Right atrium auricular region (tissue), 2 donors: ENCODE data around the gene PANK4. TPM values are rescaled to one million over a fixed set of nuclear protein-coding genes. Genes with fewer than 3 reads are reported as not detected.

ENCODE experiments used
- DNase-seq: peaks from one replicate; pipeline ENCODE4 v3.0.0-alpha.2; 2019; ENCODE audit warnings: low spot score
- H3K27ac ChIP-seq, 2 donors: fragments of 200-600 bp; sonication (generic); 1 replicate in 1 of 2; 2 replicates in 1 of 2; pipeline ENCODE4 v1.5.1; 2016 to 2019
- H3K27me3 ChIP-seq, 2 donors: fragments of 200-600 bp; sonication (generic); one replicate each; pipeline versions ENCODE4 v1.5.1 to v1.6.0; 2017 to 2019
- H3K36me3 ChIP-seq: fragments of 200-600 bp; sonication (generic); one replicate; pipeline ENCODE4 v1.5.1; 2016
- H3K4me1 ChIP-seq, 2 donors: fragments of 200-600 bp; sonication (generic); one replicate each; pipeline versions ENCODE4 v1.5.1 to v1.6.0; 2017 to 2019
- H3K4me3 ChIP-seq, 2 donors: fragments of 200-600 bp; sonication (generic); 1 replicate in 1 of 2; 2 replicates in 1 of 2; pipeline ENCODE4 v1.5.1; 2017 to 2019; ENCODE audit warnings: mild to moderate bottlenecking in 1 of 2, moderate library complexity in 1 of 2
- H3K9me3 ChIP-seq, 2 donors: fragments of 200-600 bp; sonication (generic); one replicate each; pipeline ENCODE4 v1.5.1; 2019
- CTCF ChIP-seq, 2 donors: fragments of 200-600 bp; sonication (generic); IDR thresholded peaks; one replicate each; pipeline ENCODE4 v1.5.1; 2019; ENCODE audit warnings: antibody characterized with exemption in 2 of 2
- total RNA-seq, 2 donors: library from RNA; depleted of rRNA; stranded (reverse); fragments of >200 nt; gene quantifications; one replicate each; pipeline ENCODE4 v1.1.0, GENCODE V29; 2016

The PANK4 gene
- total RNA-seq, 2 donors from 2014 or later: 27.0 to 41.5 TPM

- no peaks in the 10 kb centered on the region for H3K27me3 ChIP-seq
These were observed 6.2 kb upstream of the PANK4 start for GRCh38 chr1:2532485-2533160.

GRCh38 chr1:2530513-2531361 is 4.3 kb upstream of the PANK4 start:
- Histone ChIP-seq H3K36me3 (no peaks in the 10 kb centered on the region), H3K4me3 (peak overlapping the region; percentile 19 to 46), H3K4me1 (peaks cover 0 to 56% of the 10 kb centered on the region in 2 donors), H3K27me3 (no peaks in the 10 kb centered on the region), H3K27ac (no peak overlapping the region), H3K9me3 (no peaks in the 10 kb centered on the region)
- no peak for DNase-seq
- TF ChIP-seq CTCF (IDR thresholded peaks at IDR 0.05): no peak

More at GRCh38 chr1:2532485-2533160, 6.2 kb upstream of the PANK4 start:
- no peak for TF ChIP-seq CTCF (IDR thresholded peaks at IDR 0.05)
- DNase-seq: no peak
- Histone ChIP-seq H3K4me3 (no peak overlapping the region), H3K4me1 (peaks cover 0 to 43% of the 10 kb centered on the region in 2 donors), H3K9me3 (no peaks in the 10 kb centered on the region), H3K36me3 (no peaks in the 10 kb centered on the region), H3K27ac (no peak overlapping the region)

DNA sequence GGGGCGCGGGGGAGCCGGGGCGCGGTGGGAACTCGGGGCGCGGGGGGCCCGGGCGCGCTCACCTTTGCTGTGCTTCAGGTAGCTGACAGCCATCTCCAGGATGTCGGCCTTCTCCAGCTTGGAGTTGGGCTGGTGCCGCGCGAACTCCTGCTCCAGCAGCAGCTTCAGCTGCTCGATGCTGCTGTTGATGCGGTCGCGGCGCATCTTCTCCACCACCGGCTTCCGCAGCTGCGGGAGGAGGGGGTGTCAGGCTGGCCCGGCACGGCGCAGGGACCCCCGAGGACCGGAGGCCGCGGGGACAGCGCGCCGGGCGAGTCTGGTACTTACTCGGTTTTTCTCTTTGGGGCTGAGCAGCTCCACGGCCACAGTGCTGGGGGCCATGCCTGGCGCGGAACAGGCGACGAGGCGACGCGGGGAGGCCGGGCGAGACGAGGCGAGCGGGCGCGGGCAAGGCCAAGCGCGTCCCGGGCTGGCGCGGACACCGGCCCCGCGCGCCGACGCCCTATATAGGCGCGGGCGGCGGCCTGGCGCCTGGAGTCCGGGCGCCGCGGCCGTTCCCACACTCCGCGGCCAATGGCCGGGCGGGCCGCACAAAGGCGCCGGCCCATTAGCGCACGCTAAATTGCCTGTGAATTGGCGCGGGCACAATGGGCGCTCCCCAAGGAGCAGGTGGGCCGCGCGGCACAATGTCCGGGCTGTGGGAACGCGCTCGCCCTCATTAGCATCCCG is 3.6 kb upstream of the PANK4 start, which contains the start of gene HES5:
TSS of gene HES5 (minus strand) at position 480 of the 729 bp plus-strand sequence. CDS start at position 381, 99 bp downstream.
- peak within 1 kb of the TSS; percentile 43 to 79 for H3K27ac ChIP-seq
- no peak for TF ChIP-seq CTCF (IDR thresholded peaks at IDR 0.05)
- no peaks in the 10 kb centered on the region for H3K9me3 ChIP-seq
- peak within 1 kb of the TSS; percentile 19 to 46 for H3K4me3 ChIP-seq
- no peaks in the 10 kb centered on the region for H3K36me3 ChIP-seq
- DNase-seq: no peak
- H3K4me1 ChIP-seq: peaks cover 0 to 62% of the 10 kb centered on the region in 2 donors
- H3K27me3 ChIP-seq: no peaks in the 10 kb centered on the region

- Histone ChIP-seq H3K36me3 (no peaks in the 10 kb centered on the region), H3K4me1 (peaks cover 0 to 62% of the 10 kb centered on the region in 2 donors), H3K27me3 (no peaks in the 10 kb centered on the region), H3K4me3 (peak overlapping the region; percentile 19 to 46), H3K9me3 (no peaks in the 10 kb centered on the region), H3K27ac (peak overlapping the region; percentile 43 to 79)
- no peak for DNase-seq
- TF ChIP-seq CTCF (IDR thresholded peaks at IDR 0.05): peak in 1 of 2 donors; percentile 16
These were observed 2.8 kb upstream of the PANK4 start for GRCh38 chr1:2528966-2529783.

DNA sequence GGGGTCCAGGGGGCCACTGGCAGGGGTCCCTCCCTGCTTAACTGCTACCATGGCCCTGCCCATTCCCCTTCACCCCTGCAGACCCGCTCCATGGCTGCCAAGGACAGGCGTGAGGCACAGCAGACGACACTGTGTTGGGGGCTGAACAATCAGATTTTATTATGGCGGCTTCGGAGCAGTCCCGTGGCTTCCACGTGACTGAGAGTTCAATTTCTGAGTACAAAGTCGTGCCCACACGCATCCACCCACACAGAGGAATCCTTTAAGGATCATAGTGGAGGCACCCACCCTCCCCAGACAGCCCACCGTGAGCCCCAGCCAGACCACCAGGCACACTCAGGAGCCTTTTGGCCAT is 2.2 kb upstream of the PANK4 start:
- peak overlapping the region; percentile 79 for H3K27ac ChIP-seq
- no peaks in the 10 kb centered on the region for H3K36me3 ChIP-seq
- H3K4me3 ChIP-seq: peak overlapping the region in 1 of 2 donors; percentile 46
- no peaks in the 10 kb centered on the region for H3K9me3 ChIP-seq
- TF ChIP-seq CTCF (IDR thresholded peaks at IDR 0.05): no peak
- H3K27me3 ChIP-seq: no peaks in the 10 kb centered on the region
- no peak for DNase-seq
- peaks cover 0 to 68% of the 10 kb centered on the region in 2 donors for H3K4me1 ChIP-seq
